Measurements from ENCODE around the gene LCA5L.
"Not testable (repeated sequence)": the region's sequence is repeated elsewhere in the genome, so short reads cannot be mapped to it uniquely, and the experiment has no call there.

The LCA5L gene

GRCh38 chr21:39451332-39452206 is 6.0 kb upstream of the LCA5L start, which contains the start of gene SH3BGR:
Gene SH3BGR, plus strand, starts transcription at chr21:39451970. Its CDS starts 127 bp downstream, at chr21:39452097.
- DNase-seq, result no peak

- no peak for DNase-seq
Measured at GRCh38 chr21:39447264-39447663, 1.7 kb upstream of the LCA5L start.

GRCh38 chr21:39444421-39445180 is 977 bp downstream of the LCA5L start:
- no peak for DNase-seq

- DNase-seq, result no peak
Measured at GRCh38 chr21:39441502-39442475, 3.8 kb downstream of the LCA5L start.

- DNase-seq, result no peak
Measured at GRCh38 chr21:39439232-39439631, 6.3 kb downstream of the LCA5L start.

- no peak for DNase-seq
Measured at GRCh38 chr21:39434950-39435349, 10.6 kb downstream of the LCA5L start.

- DNase-seq, result no peak
Measured at GRCh38 chr21:39430954-39431353, 14.6 kb downstream of the LCA5L start.

GRCh38 chr21:39430457-39430856 is 15.1 kb downstream of the LCA5L start:
- no peak for DNase-seq

GRCh38 chr21:39430016-39430415 is 15.6 kb downstream of the LCA5L start:
- DNase-seq, result no peak

GRCh38 chr21:39429445-39429844 is 16.1 kb downstream of the LCA5L start:
- DNase-seq, result no peak

- DNase-seq, result no peak
Measured at GRCh38 chr21:39422527-39423241, 22.9 kb downstream of the LCA5L start.

- not testable (repeated sequence) for DNase-seq
Measured at GRCh38 chr21:39419204-39419603, 26.4 kb downstream of the LCA5L start.

GRCh38 chr21:39406065-39406464 is 39.5 kb downstream of the LCA5L start:
- no peak for DNase-seq

GRCh38 chr21:39400173-39400572 is 45.4 kb downstream of the LCA5L start:
- no peak for DNase-seq

GRCh38 chr21:39397646-39398385 is 47.8 kb downstream of the LCA5L start:
- no peak for DNase-seq

GRCh38 chr21:39392981-39393380 is 52.6 kb downstream of the LCA5L start:
- no peak for DNase-seq

GRCh38 chr21:39390212-39390765 is 55.3 kb downstream of the LCA5L start:
- no peak for DNase-seq

- DNase-seq, result no peak
Measured at GRCh38 chr21:39388811-39389155, 56.8 kb downstream of the LCA5L start.

GRCh38 chr21:39388038-39388810 is 57.4 kb downstream of the LCA5L start:
- peak; percentile 9 for DNase-seq

- DNase-seq, result peak; percentile 46
Measured at GRCh38 chr21:39387461-39388037, 58.0 kb downstream of the LCA5L start.

Measured in NCI-H1436 treated with DMSO at 0.1 percent for 48 hours (cell line).